GM20000 (cell line): ENCODE data around the gene ST3GAL3.
A peak's percentile ranks its signal among the peaks of the same experiment; 100 is the strongest.

Experiments used
- DNase-seq: peaks from one replicate; pipeline ENCODE4 v3.0.0; 2012; ENCODE audit warnings: low spot score
- TF ChIP-seq, protein P1 (sequence below): IDR thresholded peaks from 2 replicates; pipeline ENCODE4 v1.5.1; 2012; ENCODE audit warnings: mild to moderate bottlenecking, control low read depth; ENCODE audit errors: extremely low read depth, missing control alignments

The ST3GAL3 gene

DNA sequence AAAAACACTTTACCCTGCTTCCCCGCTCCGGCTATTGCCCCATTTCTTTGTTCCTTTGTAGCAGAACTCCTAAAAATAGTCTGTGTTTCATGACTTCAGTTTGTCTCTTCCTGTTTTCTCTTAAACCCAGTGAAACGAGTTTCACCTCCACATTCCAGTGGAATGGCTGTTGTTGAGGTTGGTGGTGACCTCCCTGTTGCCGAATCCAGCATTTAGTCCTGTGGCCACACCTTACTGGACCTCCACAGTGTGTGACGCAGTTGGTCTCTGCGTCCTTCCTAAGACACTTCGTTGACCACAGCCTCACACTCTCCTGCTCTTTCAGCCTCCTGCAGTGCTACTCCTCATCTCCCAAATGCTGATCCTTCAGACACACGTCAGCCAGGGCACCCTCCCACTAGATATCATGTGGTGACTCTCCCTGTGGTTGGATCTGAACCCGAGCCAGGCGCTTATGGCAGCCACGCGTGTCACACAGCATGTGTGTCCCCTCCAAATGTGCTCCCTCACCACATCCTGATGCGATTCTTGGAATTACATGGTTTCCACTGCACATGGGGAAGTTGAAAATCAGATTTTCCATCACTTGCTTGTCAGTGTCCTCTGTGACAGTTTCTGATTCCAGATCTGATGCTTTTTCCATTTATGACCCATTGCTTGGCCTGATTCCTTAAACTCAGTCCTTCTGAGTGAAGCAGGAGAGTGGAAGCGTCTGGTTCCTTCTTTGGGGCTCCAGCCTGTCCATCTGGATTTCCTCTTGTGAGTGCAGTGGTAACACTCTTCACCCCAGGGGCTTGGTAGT, 127.1 kb downstream of the ST3GAL3 start:
- TF ChIP-seq, protein P1, sequence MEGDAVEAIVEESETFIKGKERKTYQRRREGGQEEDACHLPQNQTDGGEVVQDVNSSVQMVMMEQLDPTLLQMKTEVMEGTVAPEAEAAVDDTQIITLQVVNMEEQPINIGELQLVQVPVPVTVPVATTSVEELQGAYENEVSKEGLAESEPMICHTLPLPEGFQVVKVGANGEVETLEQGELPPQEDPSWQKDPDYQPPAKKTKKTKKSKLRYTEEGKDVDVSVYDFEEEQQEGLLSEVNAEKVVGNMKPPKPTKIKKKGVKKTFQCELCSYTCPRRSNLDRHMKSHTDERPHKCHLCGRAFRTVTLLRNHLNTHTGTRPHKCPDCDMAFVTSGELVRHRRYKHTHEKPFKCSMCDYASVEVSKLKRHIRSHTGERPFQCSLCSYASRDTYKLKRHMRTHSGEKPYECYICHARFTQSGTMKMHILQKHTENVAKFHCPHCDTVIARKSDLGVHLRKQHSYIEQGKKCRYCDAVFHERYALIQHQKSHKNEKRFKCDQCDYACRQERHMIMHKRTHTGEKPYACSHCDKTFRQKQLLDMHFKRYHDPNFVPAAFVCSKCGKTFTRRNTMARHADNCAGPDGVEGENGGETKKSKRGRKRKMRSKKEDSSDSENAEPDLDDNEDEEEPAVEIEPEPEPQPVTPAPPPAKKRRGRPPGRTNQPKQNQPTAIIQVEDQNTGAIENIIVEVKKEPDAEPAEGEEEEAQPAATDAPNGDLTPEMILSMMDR = no peak
- no peak for DNase-seq

DNA sequence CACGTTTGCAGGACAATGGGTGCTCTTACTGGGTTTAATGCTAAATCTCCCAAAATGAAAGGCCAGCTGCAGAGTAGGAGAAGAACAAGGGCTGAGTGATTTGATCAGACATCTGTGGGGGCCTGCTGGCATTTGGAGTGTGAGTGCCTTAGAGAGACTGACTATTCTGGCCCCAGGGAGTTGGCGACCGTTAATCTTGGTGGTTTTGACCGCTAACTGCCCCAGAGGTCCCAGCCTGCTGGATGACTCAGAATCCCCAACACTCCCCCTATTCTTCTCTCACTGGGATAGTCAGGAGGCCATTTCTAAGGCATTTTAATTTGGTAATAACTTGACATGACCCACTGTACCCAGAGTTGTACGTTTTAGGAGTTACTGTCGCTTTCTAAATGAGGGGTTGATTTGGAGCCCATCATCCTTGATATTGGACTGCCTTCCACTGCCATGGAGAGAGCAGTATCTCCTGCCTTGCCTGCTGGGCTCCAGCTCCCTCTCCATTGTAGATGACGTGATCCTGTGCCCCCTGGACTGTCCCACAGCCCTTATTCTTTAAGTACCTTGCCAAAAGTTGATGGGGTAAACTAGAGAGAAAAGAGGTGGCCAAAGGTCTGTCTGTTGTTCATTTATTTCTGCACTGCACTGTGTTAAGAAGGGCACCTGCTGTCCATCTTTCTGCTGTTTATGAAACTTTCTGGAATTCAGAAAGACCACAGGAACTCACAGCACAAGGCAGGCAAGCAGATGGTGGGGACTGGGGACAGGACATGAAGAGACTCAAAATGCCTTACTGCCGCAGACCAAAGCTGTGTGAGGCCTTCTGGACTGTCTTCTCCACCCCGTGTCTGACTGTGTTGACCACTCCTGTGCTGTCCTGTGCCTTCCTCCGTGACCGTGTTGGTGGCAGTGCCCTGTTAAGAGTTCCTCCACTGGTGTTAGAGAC, 128.0 kb downstream of the ST3GAL3 start:
- DNase-seq = no peak
- TF ChIP-seq, protein P1 = no peak

DNA sequence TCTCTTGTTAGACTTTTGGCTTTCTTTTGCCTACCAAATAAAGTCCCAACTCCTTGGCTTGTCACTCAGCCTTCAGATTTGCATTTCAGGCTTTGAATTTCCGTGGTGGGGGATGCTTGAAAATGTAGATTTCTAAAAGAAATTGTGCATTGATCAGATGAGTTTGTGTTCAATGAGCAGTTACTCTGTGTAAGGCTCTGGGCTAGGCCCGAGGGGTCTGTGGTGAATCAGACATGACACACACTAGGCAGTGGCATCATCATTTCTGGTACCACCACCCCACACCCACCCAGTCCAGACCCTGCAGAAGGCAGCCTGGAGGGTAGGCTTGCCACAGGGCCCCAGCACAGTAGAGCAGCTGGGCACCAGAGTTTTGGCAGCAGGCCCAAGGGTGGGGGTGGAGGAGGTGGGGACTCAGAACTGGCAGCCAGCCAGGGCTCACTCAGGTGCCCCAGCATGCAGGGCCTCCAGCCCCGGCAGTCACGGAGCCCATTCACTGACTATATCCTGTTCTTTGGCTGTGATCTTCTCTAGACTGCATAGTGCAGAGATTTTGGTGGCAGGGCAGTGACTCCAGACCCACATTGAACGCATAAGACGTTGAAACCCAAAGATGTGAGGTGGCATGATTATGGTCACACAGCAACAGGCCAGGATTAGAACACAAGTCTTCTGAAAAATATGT, 129.1 kb downstream of the ST3GAL3 start:
- TF ChIP-seq, protein P1 = no peak
- peak; percentile 35 for DNase-seq

- no peak for DNase-seq
- TF ChIP-seq, protein P1 = no peak
Measured at GRCh38 chr1:43839056-43839455, 131.7 kb downstream of the ST3GAL3 start.

DNA sequence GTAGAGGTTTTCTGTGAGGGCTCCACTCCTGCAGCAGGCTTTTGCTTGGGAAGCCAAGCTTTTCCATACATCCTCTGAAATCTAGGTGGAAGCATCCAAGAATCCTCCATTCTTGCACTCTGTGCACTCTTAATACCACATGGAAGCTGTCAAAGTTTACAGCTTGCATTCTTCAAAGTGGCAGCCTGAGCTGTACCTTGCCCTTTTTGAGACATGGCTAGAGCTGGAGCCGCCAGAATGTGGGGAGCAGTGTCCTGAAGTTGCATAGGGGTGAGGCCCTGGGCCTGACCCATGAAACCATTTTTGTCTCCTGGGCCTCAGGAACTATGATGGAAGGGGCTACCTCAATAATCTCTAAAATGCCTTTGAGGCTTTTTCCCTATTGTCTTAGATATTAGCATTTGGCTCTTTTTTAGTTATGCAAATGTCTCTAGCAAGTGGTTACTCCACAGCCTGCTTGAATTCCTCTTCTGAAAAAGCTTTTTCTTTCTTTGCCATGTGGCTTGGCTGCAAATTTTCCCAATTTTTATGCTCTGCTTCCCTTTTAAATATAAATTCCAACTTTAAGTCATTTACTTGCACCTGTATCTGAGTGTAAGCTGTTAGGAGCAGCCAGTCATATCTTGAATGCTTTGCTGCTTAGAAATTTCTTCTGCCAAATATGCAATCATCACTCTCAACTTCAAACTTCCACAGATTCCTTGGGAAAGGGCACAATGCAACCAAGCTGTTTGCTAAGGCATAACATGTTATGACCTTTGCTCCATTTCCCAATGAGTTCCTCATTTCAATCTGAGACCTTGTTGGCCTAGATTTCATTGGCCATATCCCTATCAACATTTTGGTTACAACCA, 134.2 kb downstream of the ST3GAL3 start:
- TF ChIP-seq, protein P1 = no peak
- DNase-seq = no peak

- TF ChIP-seq, protein P1 = no peak
- DNase-seq = no peak
Measured at GRCh38 chr1:43842175-43842498, 134.8 kb downstream of the ST3GAL3 start.
